Measurements from ENCODE around the gene SNN.

SNN gene

DNA sequence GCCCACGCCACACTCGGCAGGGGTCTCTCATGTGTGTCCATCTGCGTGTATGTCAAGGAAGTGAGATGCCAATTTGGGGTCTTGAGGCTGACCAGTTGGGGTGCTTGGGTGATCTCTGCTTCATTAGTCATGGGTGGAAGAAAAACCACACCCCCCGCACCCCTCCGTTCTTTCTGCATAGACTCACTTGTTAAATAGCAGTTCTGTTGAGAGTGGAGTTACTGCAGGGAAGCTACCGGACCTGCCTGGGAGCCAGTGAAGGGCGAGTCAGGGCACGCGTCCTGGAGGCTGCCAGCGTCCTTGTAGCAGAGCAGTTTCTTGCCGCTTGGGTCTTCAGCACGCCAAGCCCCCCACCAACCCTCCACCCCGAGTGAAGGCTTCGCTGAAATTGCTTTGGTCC is 8.5 kb downstream of the SNN start:
- DNase-seq (ENCODE audit: low read depth), result no peak
- no peak overlapping the region for H3K4me3 ChIP-seq (ENCODE audit: low read depth, low read length)
- TF ChIP-seq, protein P1, sequence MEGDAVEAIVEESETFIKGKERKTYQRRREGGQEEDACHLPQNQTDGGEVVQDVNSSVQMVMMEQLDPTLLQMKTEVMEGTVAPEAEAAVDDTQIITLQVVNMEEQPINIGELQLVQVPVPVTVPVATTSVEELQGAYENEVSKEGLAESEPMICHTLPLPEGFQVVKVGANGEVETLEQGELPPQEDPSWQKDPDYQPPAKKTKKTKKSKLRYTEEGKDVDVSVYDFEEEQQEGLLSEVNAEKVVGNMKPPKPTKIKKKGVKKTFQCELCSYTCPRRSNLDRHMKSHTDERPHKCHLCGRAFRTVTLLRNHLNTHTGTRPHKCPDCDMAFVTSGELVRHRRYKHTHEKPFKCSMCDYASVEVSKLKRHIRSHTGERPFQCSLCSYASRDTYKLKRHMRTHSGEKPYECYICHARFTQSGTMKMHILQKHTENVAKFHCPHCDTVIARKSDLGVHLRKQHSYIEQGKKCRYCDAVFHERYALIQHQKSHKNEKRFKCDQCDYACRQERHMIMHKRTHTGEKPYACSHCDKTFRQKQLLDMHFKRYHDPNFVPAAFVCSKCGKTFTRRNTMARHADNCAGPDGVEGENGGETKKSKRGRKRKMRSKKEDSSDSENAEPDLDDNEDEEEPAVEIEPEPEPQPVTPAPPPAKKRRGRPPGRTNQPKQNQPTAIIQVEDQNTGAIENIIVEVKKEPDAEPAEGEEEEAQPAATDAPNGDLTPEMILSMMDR (conservative IDR thresholded peaks at IDR 0.05; ENCODE audit: low read depth, low read length), result no peak

DNA sequence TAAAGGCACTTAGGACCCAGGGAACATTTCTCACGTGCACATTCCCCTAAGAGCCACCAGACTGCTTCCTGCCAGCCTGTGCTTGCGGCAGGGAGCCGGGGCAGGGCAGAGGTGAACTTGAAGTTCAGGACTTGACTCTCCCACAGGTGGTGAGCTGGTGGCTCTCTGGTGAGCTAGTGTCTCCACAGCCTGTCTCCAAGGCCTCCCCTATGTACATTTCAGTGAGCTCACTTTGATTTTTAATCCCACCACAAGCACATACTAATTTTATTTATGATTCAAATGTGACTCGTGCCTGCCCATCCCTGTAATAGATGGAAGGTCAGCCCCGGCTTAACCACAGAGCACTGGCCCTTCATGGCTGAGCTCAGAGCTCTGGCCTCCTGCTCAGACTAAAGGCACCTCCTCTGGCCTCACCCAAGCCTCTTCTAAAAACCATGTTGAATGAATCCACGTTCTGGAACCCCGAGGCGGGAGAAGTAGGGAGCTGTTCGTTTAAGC is 9.2 kb downstream of the SNN start:
- DNase-seq (ENCODE audit: low read depth), result no peak

DNA sequence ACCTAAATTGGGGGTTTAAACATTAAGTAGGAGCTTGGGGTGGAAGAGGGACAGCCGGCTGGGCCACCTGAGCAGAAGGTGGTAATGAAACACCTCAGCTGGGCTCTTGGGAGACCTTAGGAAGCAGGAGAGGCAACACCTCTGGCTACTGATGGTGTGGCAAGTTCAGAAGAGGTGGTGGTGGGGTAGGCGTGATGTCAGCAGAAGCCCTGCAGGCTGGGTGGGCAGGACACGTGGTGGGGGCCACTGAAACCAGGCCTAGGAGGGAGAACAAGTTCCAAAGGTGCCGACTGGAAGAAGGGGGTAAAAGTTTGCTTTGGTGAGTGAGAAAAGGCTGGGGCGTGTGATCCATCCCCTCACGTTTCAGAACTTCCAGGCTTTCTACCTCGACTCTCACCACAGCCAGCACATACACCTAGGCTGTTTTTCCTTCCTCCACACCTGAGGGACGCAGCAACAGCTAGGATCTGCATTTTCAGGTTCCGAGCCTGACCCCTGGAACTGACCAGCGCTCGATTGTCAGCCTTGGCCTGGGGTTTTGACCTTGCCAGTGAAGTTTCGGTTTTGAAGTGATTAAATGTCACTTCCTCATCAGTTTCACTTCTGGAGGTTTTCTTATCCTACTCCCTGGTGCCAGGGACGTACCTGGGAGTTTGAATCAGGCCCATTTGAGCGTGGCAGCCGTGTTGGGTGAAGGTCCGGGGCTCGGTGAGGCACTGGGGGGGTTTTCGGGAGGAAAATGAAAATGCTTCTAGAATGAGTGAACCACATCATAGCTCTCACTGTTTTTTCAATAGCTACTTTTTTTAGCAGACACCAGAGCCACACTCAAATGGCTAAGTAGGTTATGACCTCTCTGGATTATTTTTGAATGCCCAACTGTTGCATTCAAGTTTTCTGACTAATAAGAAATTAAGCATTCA is 10.0 kb downstream of the SNN start:
- no peak overlapping the region for H3K4me3 ChIP-seq (ENCODE audit: low read depth, low read length)
- TF ChIP-seq, protein P1 (conservative IDR thresholded peaks at IDR 0.05; ENCODE audit: low read depth, low read length), result no peak
- DNase-seq (ENCODE audit: low read depth), result no peak

More for the DNA sequence above, 9.2 kb downstream of the SNN start:
- H3K4me3 ChIP-seq (ENCODE audit: low read depth, low read length), result no peak overlapping the region
- TF ChIP-seq, protein P1 (conservative IDR thresholded peaks at IDR 0.05; ENCODE audit: low read depth, low read length), result no peak

DNA sequence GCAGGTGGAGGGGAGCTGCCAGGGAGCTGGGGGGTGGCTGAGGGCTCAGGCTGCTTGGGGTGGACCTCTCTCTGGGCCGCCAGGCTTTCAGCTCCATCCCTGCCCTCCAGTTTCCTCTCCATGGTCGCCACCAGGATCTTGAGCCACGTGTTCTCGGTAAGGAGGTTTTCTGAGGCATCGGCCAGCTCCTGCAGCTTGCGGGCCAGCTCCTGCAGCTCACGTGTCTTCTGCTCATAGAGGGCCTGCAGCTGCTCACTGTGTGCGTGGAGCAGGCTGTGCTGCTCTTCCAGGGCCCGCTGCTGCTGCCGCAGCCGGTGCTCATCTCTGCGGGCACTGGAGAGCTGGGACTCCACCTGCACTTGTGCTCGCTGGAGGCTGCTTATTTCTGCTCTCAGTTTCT is 11.0 kb downstream of the SNN start:
- no peak for DNase-seq (ENCODE audit: low read depth)
- TF ChIP-seq, protein P1 (conservative IDR thresholded peaks at IDR 0.05; ENCODE audit: low read depth, low read length), result no peak
- no peak overlapping the region for H3K4me3 ChIP-seq (ENCODE audit: low read depth, low read length)

DNA sequence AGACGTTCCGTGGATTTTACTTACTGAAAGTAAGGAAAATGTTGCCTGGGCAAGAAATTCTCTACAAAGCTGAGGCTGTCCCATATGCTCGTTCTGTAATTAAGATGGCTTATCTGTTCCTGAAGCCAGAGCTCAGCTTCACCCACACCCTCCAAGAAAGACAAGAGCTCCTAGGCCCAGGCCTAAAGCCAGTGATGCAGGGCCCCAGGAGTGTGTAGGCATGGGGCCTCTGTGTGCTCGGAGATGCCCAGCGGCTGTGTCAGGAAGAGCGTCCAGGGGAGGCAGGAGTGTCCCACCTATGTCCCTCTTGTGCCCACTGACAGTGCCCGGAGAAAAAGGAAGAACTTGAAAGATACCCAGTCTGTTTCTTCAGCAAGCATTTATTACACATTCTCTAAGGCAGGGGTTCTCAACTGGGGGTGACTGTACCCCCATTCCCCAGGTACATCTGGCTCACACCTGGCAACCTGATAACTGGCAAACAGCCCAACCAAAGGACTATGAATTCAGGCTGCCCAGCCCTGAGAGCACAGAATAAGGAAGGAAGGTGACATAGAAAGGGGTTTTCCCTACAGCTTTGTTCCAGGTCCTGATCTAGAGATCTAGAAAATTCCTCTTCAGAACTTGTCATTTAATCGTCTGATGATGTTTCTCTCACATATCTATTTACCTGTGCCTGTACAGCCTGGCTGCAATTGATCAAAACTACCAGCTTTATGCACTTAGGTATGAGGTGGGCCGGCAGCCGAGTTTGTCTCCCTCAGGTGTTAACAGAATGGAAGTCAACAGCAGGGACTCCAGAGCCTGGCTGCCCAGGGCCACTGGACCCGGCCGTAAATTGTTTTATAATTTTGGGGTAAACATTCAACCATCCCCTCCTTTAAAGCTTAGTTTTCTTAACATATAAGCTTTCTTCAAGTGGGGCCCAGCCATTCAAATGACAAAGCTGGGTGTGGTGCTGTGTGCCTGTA is 12.0 kb downstream of the SNN start:
- H3K4me3 ChIP-seq (ENCODE audit: low read depth, low read length), result no peak overlapping the region
- DNase-seq (ENCODE audit: low read depth), result no peak
- TF ChIP-seq, protein P1 (conservative IDR thresholded peaks at IDR 0.05; ENCODE audit: low read depth, low read length), result no peak

DNA sequence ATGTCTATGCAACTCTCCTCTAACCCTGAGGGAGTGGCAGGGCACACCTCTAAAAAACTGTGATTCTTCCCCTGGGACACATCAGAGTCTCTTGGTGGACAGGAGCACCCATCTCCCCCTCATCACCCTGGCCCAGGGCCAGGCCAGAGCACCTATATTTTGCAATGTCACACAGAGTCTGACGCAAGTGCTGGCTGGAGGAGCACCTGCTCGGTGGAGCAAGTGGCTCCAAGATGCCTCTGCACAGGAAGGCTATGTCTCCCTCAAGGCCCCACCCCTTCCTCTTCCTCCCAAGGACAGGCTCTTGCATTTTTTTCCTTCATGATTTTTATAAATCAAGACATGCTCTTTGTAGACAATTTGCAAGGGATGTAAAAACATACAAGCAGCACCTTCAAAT is 13.3 kb downstream of the SNN start:
- H3K4me3 ChIP-seq (ENCODE audit: low read depth, low read length), result no peak overlapping the region
- TF ChIP-seq, protein P1 (conservative IDR thresholded peaks at IDR 0.05; ENCODE audit: low read depth, low read length), result no peak
- no peak for DNase-seq (ENCODE audit: low read depth)

Data from choroid plexus epithelial cell (primary cell).